ENCODE results near the gene DENND4C.

Gene DENND4C

GRCh38 chr9:19230355-19231125, at the start of gene DENND4C:
TSS of gene DENND4C (plus strand) at chr9:19230693. CDS start at chr9:19276175, 45,482 bp downstream.
- Histone ChIP-seq H3K4me1 (ENCODE audit: insufficient read depth, low read length, severe bottlenecking) (peaks cover 28% of the 10 kb centered on the region), H3K9me2 (ENCODE audit: low read depth, low read length) (no peaks in the 10 kb centered on the region), H3K4me2 (ENCODE audit: low read length) (peak within 1 kb of the TSS; percentile 85), H3F3A (ENCODE audit: insufficient read depth, low read length) (no peaks in the 10 kb centered on the region), H3K36me3 (ENCODE audit: insufficient read depth, low read length) (no peaks in the 10 kb centered on the region), H3K4me3 (ENCODE audit: low read depth, low read length, poor library complexity, severe bottlenecking) (peak within 1 kb of the TSS; percentile 97), H3K9ac (ENCODE audit: low read length) (peak within 1 kb of the TSS; percentile 95), H3K27me3 (ENCODE audit: insufficient read depth, low read length) (no peaks in the 10 kb centered on the region), H3K79me2 (ENCODE audit: insufficient read depth, low read length) (peaks cover 46% of the 10 kb centered on the region), H3K27ac (ENCODE audit: low read depth, low read length, poor library complexity, severe bottlenecking) (peak within 1 kb of the TSS; percentile 84), H3K9me3 (ENCODE audit: low read length) (no peaks in the 10 kb centered on the region), H4K20me1 (ENCODE audit: insufficient read depth, low read length) (no peaks in the 10 kb centered on the region), H2AFZ (ENCODE audit: low read length) (peak within 1 kb of the TSS; percentile 22; the same call in 1 of the 2 replicates)
- TF ChIP-seq EZH2 (IDR thresholded peaks at IDR 0.05; ENCODE audit: borderline replicate concordance, low read length) (no peak), CTCF (IDR thresholded peaks at IDR 0.05; ENCODE audit: low read length) (no peak)

- H3K9ac ChIP-seq (ENCODE audit: low read length): no peak overlapping the region
- TF ChIP-seq CTCF (IDR thresholded peaks at IDR 0.05; ENCODE audit: low read length) (no peak), EZH2 (IDR thresholded peaks at IDR 0.05; ENCODE audit: borderline replicate concordance, low read length) (no peak)
- H3K9me2 ChIP-seq (ENCODE audit: low read depth, low read length): no peaks in the 10 kb centered on the region
- H3K4me1 ChIP-seq (ENCODE audit: insufficient read depth, low read length, severe bottlenecking): no peaks in the 10 kb centered on the region
- H3K4me2 ChIP-seq (ENCODE audit: low read length): no peak overlapping the region
- H2AFZ ChIP-seq (ENCODE audit: low read length): no peak overlapping the region
- no peaks in the 10 kb centered on the region for H3K79me2 ChIP-seq (ENCODE audit: insufficient read depth, low read length)
- no peaks in the 10 kb centered on the region for H3K9me3 ChIP-seq (ENCODE audit: low read length)
- no peaks in the 10 kb centered on the region for H3K36me3 ChIP-seq (ENCODE audit: insufficient read depth, low read length)
- H3K27me3 ChIP-seq (ENCODE audit: insufficient read depth, low read length): no peaks in the 10 kb centered on the region
- H3K27ac ChIP-seq (ENCODE audit: low read depth, low read length, poor library complexity, severe bottlenecking): no peak overlapping the region
- no peaks in the 10 kb centered on the region for H3F3A ChIP-seq (ENCODE audit: insufficient read depth, low read length)
- no peaks in the 10 kb centered on the region for H4K20me1 ChIP-seq (ENCODE audit: insufficient read depth, low read length)
- no peak overlapping the region for H3K4me3 ChIP-seq (ENCODE audit: low read depth, low read length, poor library complexity, severe bottlenecking)
Observed at GRCh38 chr9:19180991-19181390, 49.5 kb upstream of the DENND4C start.

GRCh38 chr9:19181561-19181960, 48.9 kb upstream of the DENND4C start:
- no peak overlapping the region for H3K4me3 ChIP-seq (ENCODE audit: low read depth, low read length, poor library complexity, severe bottlenecking)
- no peaks in the 10 kb centered on the region for H3K9me2 ChIP-seq (ENCODE audit: low read depth, low read length)
- no peaks in the 10 kb centered on the region for H3K4me1 ChIP-seq (ENCODE audit: insufficient read depth, low read length, severe bottlenecking)
- no peaks in the 10 kb centered on the region for H3K9me3 ChIP-seq (ENCODE audit: low read length)
- H3K27ac ChIP-seq (ENCODE audit: low read depth, low read length, poor library complexity, severe bottlenecking): no peak overlapping the region
- TF ChIP-seq CTCF (IDR thresholded peaks at IDR 0.05; ENCODE audit: low read length) (no peak), EZH2 (IDR thresholded peaks at IDR 0.05; ENCODE audit: borderline replicate concordance, low read length) (no peak)
- H3K79me2 ChIP-seq (ENCODE audit: insufficient read depth, low read length): no peaks in the 10 kb centered on the region
- H4K20me1 ChIP-seq (ENCODE audit: insufficient read depth, low read length): no peaks in the 10 kb centered on the region
- no peak overlapping the region for H3K9ac ChIP-seq (ENCODE audit: low read length)
- H3K36me3 ChIP-seq (ENCODE audit: insufficient read depth, low read length): no peaks in the 10 kb centered on the region
- no peak overlapping the region for H2AFZ ChIP-seq (ENCODE audit: low read length)
- H3K4me2 ChIP-seq (ENCODE audit: low read length): no peak overlapping the region
- no peaks in the 10 kb centered on the region for H3K27me3 ChIP-seq (ENCODE audit: insufficient read depth, low read length)
- H3F3A ChIP-seq (ENCODE audit: insufficient read depth, low read length): no peaks in the 10 kb centered on the region

Data from OCI-LY1 (cell line).